SK-N-SH treated with all-trans-retinoic acid at 6 μM for 48 hours (cell line): Measurements from ENCODE around the gene TBC1D2B.

Source experiments
- ATAC-seq: fragments of 200-7000 bp; cut with Tn5 transposase; 3 replicates; pipeline ENCODE4 v1.9.1; 2020; ENCODE audit warnings: mild to moderate bottlenecking, moderate library complexity
- BACH2 ChIP-seq: fragments of 250-450 bp; sonication (Bioruptor Pico); IDR thresholded peaks from 2 replicates; pipeline ENCODE4 v1.9.0; 2021; ENCODE audit warnings: mild to moderate bottlenecking, borderline replicate concordance
- CSDC2 ChIP-seq: fragments of 250-450 bp; sonication (Bioruptor Pico); IDR thresholded peaks from 2 replicates; pipeline ENCODE4 v1.5.0; 2020; ENCODE audit warnings: mild to moderate bottlenecking, moderate library complexity
- ESRRG ChIP-seq: fragments of 250-450 bp; sonication (Bioruptor Pico); IDR thresholded peaks from 2 replicates; pipeline ENCODE4 v1.6.1; 2021; ENCODE audit warnings: mild to moderate bottlenecking
- GLIS3 ChIP-seq: fragments of 250-450 bp; sonication (Bioruptor Pico); IDR thresholded peaks from 2 replicates; pipeline ENCODE4 v1.5.0; 2020; ENCODE audit warnings: mild to moderate bottlenecking, moderate library complexity
- ISL1 ChIP-seq: fragments of 250-450 bp; sonication (Bioruptor Pico); IDR thresholded peaks from 2 replicates; pipeline ENCODE4 v2.1.2; 2022; ENCODE audit warnings: mild to moderate bottlenecking, moderate library complexity
- OSR1 ChIP-seq: fragments of 250-450 bp; sonication (Bioruptor Pico); IDR thresholded peaks from 2 replicates; pipeline ENCODE4 v1.8.0; 2022; ENCODE audit warnings: moderate library complexity, mild to moderate bottlenecking, inconsistent platforms
- PPARA ChIP-seq: fragments of 250-450 bp; sonication (Bioruptor Pico); IDR thresholded peaks from 2 replicates; pipeline ENCODE4 v1.5.0; 2020; ENCODE audit warnings: mild to moderate bottlenecking, borderline replicate concordance
- RARB ChIP-seq: fragments of 250-450 bp; sonication (Bioruptor Pico); IDR thresholded peaks from 2 replicates; pipeline ENCODE4 v1.8.0; 2021; ENCODE audit warnings: mild to moderate bottlenecking, moderate library complexity
- SNAI2 ChIP-seq: fragments of 250-450 bp; sonication (Bioruptor Pico); IDR thresholded peaks from 2 replicates; pipeline ENCODE4 v1.5.0; 2020; ENCODE audit warnings: mild to moderate bottlenecking, moderate library complexity
- TCF4 ChIP-seq: fragments of 250-450 bp; sonication (Bioruptor Pico); IDR thresholded peaks from 2 replicates; pipeline ENCODE4 v1.8.0; 2021; ENCODE audit warnings: mild to moderate bottlenecking, moderate library complexity, borderline replicate concordance
- TOX ChIP-seq: fragments of 250-450 bp; sonication (Bioruptor Pico); IDR thresholded peaks from 2 replicates; pipeline ENCODE4 v1.8.0; 2021; ENCODE audit warnings: mild to moderate bottlenecking, moderate library complexity, borderline replicate concordance
- ZC3H10 ChIP-seq: fragments of 250-450 bp; sonication (Bioruptor Pico); IDR thresholded peaks from 2 replicates; pipeline ENCODE4 v1.5.1; 2021; ENCODE audit warnings: mild to moderate bottlenecking, moderate library complexity
- ZFP3 ChIP-seq: fragments of 250-450 bp; sonication (Bioruptor Pico); IDR thresholded peaks from 2 replicates; pipeline ENCODE4 v1.5.0; 2020; ENCODE audit warnings: mild to moderate bottlenecking, moderate library complexity
- ZFP30 ChIP-seq: fragments of 450-650 bp; formaldehyde crosslinking; IDR thresholded peaks from 2 replicates; pipeline ENCODE4 v1.5.0; 2022; ENCODE audit warnings: mild to moderate bottlenecking, moderate library complexity
- ZNF565 ChIP-seq: fragments of 450-650 bp; formaldehyde crosslinking; conservative IDR thresholded peaks from 2 replicates; pipeline ENCODE4 v1.5.0; 2020; ENCODE audit warnings: low read depth, mild to moderate bottlenecking, moderate library complexity
- ZNF70 ChIP-seq: fragments of 450-650 bp; formaldehyde crosslinking; IDR thresholded peaks from 2 replicates; pipeline ENCODE4 v1.5.0; 2020; ENCODE audit warnings: mild to moderate bottlenecking, moderate library complexity
- ZNF8 ChIP-seq: fragments of 450-650 bp; formaldehyde crosslinking; IDR thresholded peaks from 2 replicates; pipeline ENCODE4 v1.5.0; 2020; ENCODE audit warnings: mild to moderate bottlenecking, moderate library complexity
- TF ChIP-seq, protein P1 (sequence below): fragments of 250-450 bp; sonication (Bioruptor Pico); IDR thresholded peaks from 2 replicates; pipeline ENCODE4 v1.5.1; 2021; ENCODE audit warnings: mild to moderate bottlenecking, moderate library complexity
- TF ChIP-seq, protein P2 (sequence below): fragments of 250-450 bp; sonication (Bioruptor Pico); IDR thresholded peaks from 2 replicates; pipeline ENCODE4 v1.5.1; 2020; ENCODE audit warnings: low read depth, mild to moderate bottlenecking, moderate library complexity
- TF ChIP-seq, protein P3 (sequence below): fragments of 250-450 bp; sonication (Bioruptor Pico); IDR thresholded peaks from 2 replicates; pipeline ENCODE4 v1.8.0; 2021; ENCODE audit warnings: low read depth, mild to moderate bottlenecking, moderate library complexity, borderline replicate concordance
- TF ChIP-seq, protein P4 (sequence below): fragments of 250-450 bp; sonication (Bioruptor Pico); IDR thresholded peaks from 2 replicates; pipeline ENCODE4 v1.8.0; 2020; ENCODE audit warnings: mild to moderate bottlenecking, moderate library complexity, borderline replicate concordance

TBC1D2B gene

DNA sequence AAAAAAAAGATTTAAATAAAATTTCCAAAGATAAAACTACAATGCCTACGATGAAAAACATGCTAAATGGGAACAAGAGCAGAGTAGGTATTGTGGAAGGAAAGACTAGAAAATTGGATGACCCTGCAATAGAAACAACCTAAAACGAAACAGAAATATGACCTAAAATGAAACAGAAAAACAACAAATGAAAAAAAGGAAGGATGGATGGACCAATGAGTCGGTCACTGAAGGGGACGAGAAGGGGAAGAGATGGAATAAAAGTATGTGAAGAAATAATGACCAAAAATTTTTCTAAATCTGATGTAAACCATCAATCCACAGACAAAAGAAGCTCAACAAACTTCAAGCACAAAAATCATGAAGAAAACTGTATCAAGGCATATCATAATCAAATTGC, 44.8 kb downstream of the TBC1D2B start:
- ATAC-seq: no peak
- TF ChIP-seq CSDC2 (CRISPR knock-in tag) (no peak), ZC3H10 (no peak), ESRRG (CRISPR knock-in tag) (no peak), ZFP30 (no peak)
- TF ChIP-seq, all 23 proteins: peak for 0

DNA sequence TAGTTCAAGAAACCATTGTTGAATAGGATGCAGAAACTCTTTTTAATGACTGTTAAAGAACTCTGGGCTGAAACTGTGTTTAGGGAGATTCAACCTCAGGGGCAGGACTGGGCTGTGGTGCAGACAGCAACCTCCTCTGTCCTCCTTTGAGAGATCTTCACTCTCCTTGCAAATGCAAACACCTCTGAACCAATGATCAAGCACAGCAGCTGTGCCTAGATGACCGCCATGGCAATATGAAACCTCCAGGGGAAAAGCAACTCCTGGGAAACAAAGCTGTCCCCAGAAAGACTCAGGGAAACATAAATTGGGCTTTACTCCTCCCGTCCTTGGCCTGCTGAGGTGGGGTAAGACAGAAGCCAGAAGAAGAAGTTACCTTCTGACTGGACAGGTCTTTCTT, 52.6 kb downstream of the TBC1D2B start:
- TF ChIP-seq ESRRG (CRISPR knock-in tag) (no peak), ZNF8 (CRISPR knock-in tag) (no peak), ZC3H10 (no peak), TCF4 (CRISPR knock-in tag) (no peak), ZNF565 (CRISPR knock-in tag) (no peak), ZFP3 (CRISPR knock-in tag) (no peak), BACH2 (CRISPR knock-in tag) (no peak), ZFP30 (no peak), TOX (CRISPR knock-in tag) (no peak), ZNF70 (CRISPR knock-in tag) (no peak), RARB (CRISPR knock-in tag) (no peak), ISL1 (CRISPR knock-in tag) (no peak), PPARA (CRISPR knock-in tag) (no peak), OSR1 (no peak)
- TF ChIP-seq, protein P1, sequence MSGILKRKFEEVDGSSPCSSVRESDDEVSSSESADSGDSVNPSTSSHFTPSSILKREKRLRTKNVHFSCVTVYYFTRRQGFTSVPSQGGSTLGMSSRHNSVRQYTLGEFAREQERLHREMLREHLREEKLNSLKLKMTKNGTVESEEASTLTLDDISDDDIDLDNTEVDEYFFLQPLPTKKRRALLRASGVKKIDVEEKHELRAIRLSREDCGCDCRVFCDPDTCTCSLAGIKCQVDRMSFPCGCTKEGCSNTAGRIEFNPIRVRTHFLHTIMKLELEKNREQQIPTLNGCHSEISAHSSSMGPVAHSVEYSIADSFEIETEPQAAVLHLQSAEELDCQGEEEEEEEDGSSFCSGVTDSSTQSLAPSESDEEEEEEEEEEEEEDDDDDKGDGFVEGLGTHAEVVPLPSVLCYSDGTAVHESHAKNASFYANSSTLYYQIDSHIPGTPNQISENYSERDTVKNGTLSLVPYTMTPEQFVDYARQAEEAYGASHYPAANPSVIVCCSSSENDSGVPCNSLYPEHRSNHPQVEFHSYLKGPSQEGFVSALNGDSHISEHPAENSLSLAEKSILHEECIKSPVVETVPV (CRISPR knock-in tag): no peak
- TF ChIP-seq, protein P2, sequence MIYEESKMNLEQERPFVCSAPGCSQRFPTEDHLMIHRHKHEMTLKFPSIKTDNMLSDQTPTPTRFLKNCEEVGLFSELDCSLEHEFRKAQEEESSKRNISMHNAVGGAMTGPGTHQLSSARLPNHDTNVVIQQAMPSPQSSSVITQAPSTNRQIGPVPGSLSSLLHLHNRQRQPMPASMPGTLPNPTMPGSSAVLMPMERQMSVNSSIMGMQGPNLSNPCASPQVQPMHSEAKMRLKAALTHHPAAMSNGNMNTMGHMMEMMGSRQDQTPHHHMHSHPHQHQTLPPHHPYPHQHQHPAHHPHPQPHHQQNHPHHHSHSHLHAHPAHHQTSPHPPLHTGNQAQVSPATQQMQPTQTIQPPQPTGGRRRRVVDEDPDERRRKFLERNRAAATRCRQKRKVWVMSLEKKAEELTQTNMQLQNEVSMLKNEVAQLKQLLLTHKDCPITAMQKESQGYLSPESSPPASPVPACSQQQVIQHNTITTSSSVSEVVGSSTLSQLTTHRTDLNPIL: no peak
- TF ChIP-seq, protein P3, sequence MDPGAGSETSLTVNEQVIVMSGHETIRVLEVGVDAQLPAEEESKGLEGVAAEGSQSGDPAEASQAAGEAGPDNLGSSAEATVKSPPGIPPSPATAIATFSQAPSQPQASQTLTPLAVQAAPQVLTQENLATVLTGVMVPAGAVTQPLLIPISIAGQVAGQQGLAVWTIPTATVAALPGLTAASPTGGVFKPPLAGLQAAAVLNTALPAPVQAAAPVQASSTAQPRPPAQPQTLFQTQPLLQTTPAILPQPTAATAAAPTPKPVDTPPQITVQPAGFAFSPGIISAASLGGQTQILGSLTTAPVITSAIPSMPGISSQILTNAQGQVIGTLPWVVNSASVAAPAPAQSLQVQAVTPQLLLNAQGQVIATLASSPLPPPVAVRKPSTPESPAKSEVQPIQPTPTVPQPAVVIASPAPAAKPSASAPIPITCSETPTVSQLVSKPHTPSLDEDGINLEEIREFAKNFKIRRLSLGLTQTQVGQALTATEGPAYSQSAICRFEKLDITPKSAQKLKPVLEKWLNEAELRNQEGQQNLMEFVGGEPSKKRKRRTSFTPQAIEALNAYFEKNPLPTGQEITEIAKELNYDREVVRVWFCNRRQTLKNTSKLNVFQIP (CRISPR knock-in tag): no peak
- TF ChIP-seq, protein P4, sequence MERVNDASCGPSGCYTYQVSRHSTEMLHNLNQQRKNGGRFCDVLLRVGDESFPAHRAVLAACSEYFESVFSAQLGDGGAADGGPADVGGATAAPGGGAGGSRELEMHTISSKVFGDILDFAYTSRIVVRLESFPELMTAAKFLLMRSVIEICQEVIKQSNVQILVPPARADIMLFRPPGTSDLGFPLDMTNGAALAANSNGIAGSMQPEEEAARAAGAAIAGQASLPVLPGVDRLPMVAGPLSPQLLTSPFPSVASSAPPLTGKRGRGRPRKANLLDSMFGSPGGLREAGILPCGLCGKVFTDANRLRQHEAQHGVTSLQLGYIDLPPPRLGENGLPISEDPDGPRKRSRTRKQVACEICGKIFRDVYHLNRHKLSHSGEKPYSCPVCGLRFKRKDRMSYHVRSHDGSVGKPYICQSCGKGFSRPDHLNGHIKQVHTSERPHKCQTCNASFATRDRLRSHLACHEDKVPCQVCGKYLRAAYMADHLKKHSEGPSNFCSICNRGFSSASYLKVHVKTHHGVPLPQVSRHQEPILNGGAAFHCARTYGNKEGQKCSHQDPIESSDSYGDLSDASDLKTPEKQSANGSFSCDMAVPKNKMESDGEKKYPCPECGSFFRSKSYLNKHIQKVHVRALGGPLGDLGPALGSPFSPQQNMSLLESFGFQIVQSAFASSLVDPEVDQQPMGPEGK (CRISPR knock-in tag): no peak
- no peak for ATAC-seq

DNA sequence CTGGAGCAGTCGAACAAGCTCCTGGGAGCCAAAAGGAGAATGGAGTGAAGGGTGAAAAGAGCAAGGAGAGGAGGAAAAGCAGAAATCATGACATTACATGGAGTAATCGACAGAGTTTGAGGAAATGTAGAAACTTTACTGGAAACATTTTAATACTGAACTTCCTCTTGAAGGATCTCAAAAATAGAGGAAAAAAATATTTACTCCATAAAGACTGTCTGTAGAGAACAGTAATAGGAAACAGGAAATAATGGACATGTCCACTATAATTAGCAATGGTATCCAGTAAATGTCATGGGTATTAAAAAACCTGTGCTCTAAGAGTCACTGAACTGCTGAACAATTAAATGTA, 53.0 kb downstream of the TBC1D2B start:
- TF ChIP-seq ZNF70 (CRISPR knock-in tag) (no peak), GLIS3 (CRISPR knock-in tag) (no peak), CSDC2 (CRISPR knock-in tag) (no peak), ZFP3 (CRISPR knock-in tag) (no peak), ESRRG (CRISPR knock-in tag) (no peak), RARB (CRISPR knock-in tag) (no peak), ISL1 (CRISPR knock-in tag) (no peak), TOX (CRISPR knock-in tag) (no peak), SNAI2 (CRISPR knock-in tag) (no peak), BACH2 (CRISPR knock-in tag) (no peak), ZC3H10 (no peak), ZFP30 (no peak)
- TF ChIP-seq, protein P2: no peak
- TF ChIP-seq, protein P4 (CRISPR knock-in tag): no peak
- TF ChIP-seq, protein P1 (CRISPR knock-in tag): no peak
- TF ChIP-seq, protein P3 (CRISPR knock-in tag): no peak
- TF ChIP-seq, all 23 proteins: peak for 0
- ATAC-seq: no peak
